HEK293T (cell line): ENCODE measurements around the gene HIVEP2.

ENCODE experiments used
- CTCF ChIA-PET: fragments of 350-600 bp; formaldehyde crosslinking; extraction: SDS; loops from one replicate; lab custom pipeline; 2021; ENCODE audit warnings: antibody characterized with exemption, inconsistent platforms; lab: Yijun Ruan, JAX
- POLR2A ChIA-PET: fragments of 350-600 bp; formaldehyde crosslinking; extraction: SDS; loops from one replicate; lab custom pipeline; 2020; ENCODE audit warnings: antibody characterized with exemption, inconsistent platforms; lab: Yijun Ruan, JAX
- DNase-seq: peaks from one replicate; pipeline ENCODE4 v3.0.0; 2012; ENCODE audit warnings: mixed read lengths; ENCODE audit errors: extremely low spot score
- ARNT ChIP-seq: fragments of 450-650 bp; IDR thresholded peaks from 2 replicates; pipeline ENCODE4 v1.6.1; 2017; ENCODE audit warnings: mild to moderate bottlenecking
- BHLHE40 ChIP-seq: fragments of 450-650 bp; IDR thresholded peaks from 2 replicates; pipeline ENCODE4 v1.6.1; 2016; ENCODE audit warnings: mild to moderate bottlenecking, moderate library complexity, borderline replicate concordance
- CTBP1 ChIP-seq: fragments of 450-650 bp; IDR thresholded peaks from 2 replicates; pipeline ENCODE4 v1.6.1; 2016; ENCODE audit warnings: borderline replicate concordance
- ELF4 ChIP-seq: fragments of 450-650 bp; IDR thresholded peaks from 2 replicates; pipeline ENCODE4 v1.6.1; 2017; ENCODE audit warnings: antibody characterized with exemption
- FOXA1 ChIP-seq: fragments of 450-650 bp; IDR thresholded peaks from 2 replicates; pipeline ENCODE4 v1.6.1; 2016; ENCODE audit warnings: mild to moderate bottlenecking
- FOXK2 ChIP-seq: fragments of 450-650 bp; IDR thresholded peaks from 2 replicates; pipeline ENCODE4 v1.6.1; 2016; ENCODE audit warnings: mild to moderate bottlenecking
- FOXM1 ChIP-seq: fragments of 450-650 bp; IDR thresholded peaks from 2 replicates; pipeline ENCODE4 v1.6.1; 2017; ENCODE audit warnings: mild to moderate bottlenecking, borderline replicate concordance
- HDGF ChIP-seq: fragments of 450-650 bp; IDR thresholded peaks from 2 replicates; pipeline ENCODE4 v1.6.1; 2017; ENCODE audit warnings: antibody characterized with exemption, borderline replicate concordance
- L3MBTL2 ChIP-seq: fragments of 450-650 bp; conservative IDR thresholded peaks from 2 replicates; pipeline ENCODE4 v1.6.1; 2016; ENCODE audit warnings: mild to moderate bottlenecking
- LEF1 ChIP-seq: fragments of 450-650 bp; IDR thresholded peaks from 2 replicates; pipeline ENCODE4 v1.6.1; 2017; ENCODE audit warnings: mild to moderate bottlenecking, borderline replicate concordance
- NFRKB ChIP-seq: fragments of 450-650 bp; IDR thresholded peaks from 2 replicates; pipeline ENCODE4 v1.6.1; 2016; ENCODE audit warnings: mild to moderate bottlenecking, moderate library complexity
- PKNOX1 ChIP-seq: fragments of 450-650 bp; IDR thresholded peaks from 2 replicates; pipeline ENCODE4 v1.6.1; 2016
- SP1 ChIP-seq: fragments of 450-650 bp; IDR thresholded peaks from 2 replicates; pipeline ENCODE4 v1.6.1; 2017
- SUZ12 ChIP-seq: fragments of 450-650 bp; IDR thresholded peaks from 2 replicates; pipeline ENCODE4 v1.6.1; 2016; ENCODE audit warnings: mild to moderate bottlenecking
- TARDBP ChIP-seq: fragments of 450-650 bp; IDR thresholded peaks from 2 replicates; pipeline ENCODE4 v1.6.1; 2016
- ZNF384 ChIP-seq: fragments of 450-650 bp; IDR thresholded peaks from 2 replicates; pipeline ENCODE4 v1.6.1; 2016

HIVEP2 gene

GRCh38 chr6:142867988-142868812, 76.8 kb downstream of the HIVEP2 start:
- DNase-seq, result no peak
- no peak for TF ChIP-seq SUZ12
- no peak for TF ChIP-seq TARDBP
- TF ChIP-seq FOXA1, result no peak
- TF ChIP-seq CTBP1, result no peak
- no peak for TF ChIP-seq ARNT
- TF ChIP-seq NFRKB, result no peak
- no peak for TF ChIP-seq SP1
- TF ChIP-seq FOXK2, result no peak
- TF ChIP-seq PKNOX1, result no peak
- TF ChIP-seq FOXM1, result no peak
- POLR2A ChIA-PET, result no interaction called here
- CTCF ChIA-PET, result interaction anchor here (0.7 kb wide), 1 partner anchor 25 kb away, joined by 3 read pairs; no protein-coding TSS in a partner anchor

- ChIA-PET CTCF (interaction anchor here (0.6 kb wide), 1 partner anchor 756 kb away, joined by 3 read pairs; no protein-coding TSS in a partner anchor), POLR2A (no interaction called here)
- DNase-seq, result no peak
- no peak for TF ChIP-seq CTBP1
- TF ChIP-seq BHLHE40, result no peak
- no peak for TF ChIP-seq LEF1
- TF ChIP-seq L3MBTL2, result no peak
- no peak for TF ChIP-seq ELF4
- TF ChIP-seq ZNF384, result no peak
Observed at GRCh38 chr6:142867355-142867801, 77.6 kb downstream of the HIVEP2 start.

DNA sequence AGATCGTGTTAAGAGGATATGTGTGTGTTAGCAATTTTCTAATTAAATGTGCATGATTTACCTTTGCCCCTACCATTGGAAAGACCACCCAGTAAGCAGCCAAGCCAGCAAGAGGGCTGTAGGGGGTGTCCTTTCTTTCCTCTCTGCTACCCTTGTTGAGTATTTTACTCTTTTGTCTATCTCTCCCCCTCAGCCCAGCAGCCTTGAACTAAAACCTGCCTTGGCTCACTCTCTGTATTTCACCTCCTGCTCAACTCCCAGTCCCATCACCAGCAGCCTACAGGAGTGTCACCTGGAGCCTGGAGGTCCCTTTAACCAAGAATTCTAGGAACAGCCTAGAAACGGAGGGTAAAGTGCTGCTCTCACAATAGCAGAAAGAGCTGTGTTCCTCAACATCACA, 81.0 kb downstream of the HIVEP2 start:
- ChIA-PET CTCF (no interaction called here), POLR2A (no interaction called here)
- TF ChIP-seq ZNF384, result no peak
- no peak for TF ChIP-seq FOXK2
- TF ChIP-seq ARNT, result no peak
- no peak for TF ChIP-seq NFRKB
- TF ChIP-seq ELF4, result no peak
- TF ChIP-seq L3MBTL2, result no peak

DNA sequence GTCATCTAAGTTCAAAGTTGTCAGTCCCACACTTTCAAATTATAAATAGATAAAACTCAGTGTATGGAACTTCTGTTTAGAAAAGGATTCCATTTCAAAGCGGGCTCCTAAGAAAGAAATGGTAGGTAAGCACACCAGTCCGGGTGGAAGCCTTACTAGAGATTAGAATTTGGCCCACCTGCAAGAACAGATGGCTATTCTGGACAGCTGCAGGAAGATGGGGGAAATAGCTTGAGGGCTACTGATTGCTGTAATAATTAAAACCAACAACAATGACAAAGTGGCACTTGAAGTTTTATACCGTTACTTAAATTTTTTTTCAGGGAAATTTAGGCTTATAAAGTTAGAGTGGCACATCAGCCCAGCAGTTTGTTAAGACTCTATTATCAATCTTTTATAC, 83.3 kb downstream of the HIVEP2 start:
- no peak for DNase-seq
- CTCF ChIA-PET, result interaction anchor here (1.1 kb wide), 1 partner anchor 22 kb away, joined by 3 read pairs; no protein-coding TSS in a partner anchor
- POLR2A ChIA-PET, result no interaction called here
- TF ChIP-seq FOXA1 (no peak), NFRKB (no peak), ARNT (no peak), SUZ12 (no peak), FOXK2 (no peak), PKNOX1 (no peak), ELF4 (no peak), TARDBP (no peak), LEF1 (no peak), CTBP1 (no peak), SP1 (no peak), ZNF384 (no peak)

More for the DNA sequence above, 81.0 kb downstream of the HIVEP2 start:
- DNase-seq, result no peak

- DNase-seq, result no peak
- ChIA-PET POLR2A (no interaction called here), CTCF (interaction anchor here (1.1 kb wide), 1 partner anchor 23 kb away, joined by 3 read pairs; no protein-coding TSS in a partner anchor)
- TF ChIP-seq SP1, result no peak
- TF ChIP-seq TARDBP, result no peak
- no peak for TF ChIP-seq ZNF384
- TF ChIP-seq FOXA1, result no peak
- TF ChIP-seq ELF4, result no peak
- no peak for TF ChIP-seq SUZ12
- no peak for TF ChIP-seq PKNOX1
- no peak for TF ChIP-seq FOXM1
- no peak for TF ChIP-seq LEF1
- no peak for TF ChIP-seq HDGF
- no peak for TF ChIP-seq CTBP1
- TF ChIP-seq L3MBTL2, result no peak
- TF ChIP-seq ARNT, result no peak
- no peak for TF ChIP-seq NFRKB
- TF ChIP-seq BHLHE40, result no peak
- no peak for TF ChIP-seq FOXK2
Observed at GRCh38 chr6:142860498-142860897, 84.5 kb downstream of the HIVEP2 start.
